ENCODE data around the gene PRR7. TPM values are rescaled to one million over a fixed set of nuclear protein-coding genes. Genes with fewer than 3 reads are reported as not detected.
A peak's percentile ranks its signal among the peaks of the same experiment; 100 is the strongest.

Gene PRR7
- total RNA-seq, 1 donor from 2014 or later, result 13.1 TPM

DNA sequence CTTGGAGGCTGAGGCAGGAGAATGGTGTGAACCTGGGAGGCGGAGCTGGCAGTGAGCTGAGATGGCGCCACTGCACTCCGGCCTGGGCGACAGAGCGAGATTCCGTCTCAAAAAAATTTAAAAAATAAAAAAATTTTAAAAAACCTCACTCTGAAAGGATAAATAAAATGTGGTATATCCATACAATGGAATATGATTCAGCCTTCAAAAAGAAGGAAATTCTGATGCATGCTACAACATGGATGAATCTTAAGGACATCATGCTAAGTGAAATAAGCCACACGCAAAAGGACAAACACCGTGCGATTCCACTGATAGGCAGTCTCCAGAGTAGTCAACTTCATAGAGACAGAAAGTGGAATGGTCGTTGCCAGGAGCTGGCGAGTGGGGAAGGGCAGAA is 18.4 kb downstream of the PRR7 start:
- no peak for TF ChIP-seq CTCF (IDR thresholded peaks at IDR 0.05; ENCODE audit: unreplicated experiment)
- no peaks in the 10 kb centered on the region for H3K9me3 Mint-ChIP-seq (ENCODE audit: low read depth)
- no peak overlapping the region for H3K4me3 Mint-ChIP-seq (ENCODE audit: low read depth)
- no peak for DNase-seq (ENCODE audit: low spot score, unreplicated experiment)
- H3K4me1 Mint-ChIP-seq (ENCODE audit: low read depth), result peaks cover 4% of the 10 kb centered on the region
- H3K27me3 Mint-ChIP-seq, result no peaks in the 10 kb centered on the region
- H3K36me3 Mint-ChIP-seq (ENCODE audit: insufficient read depth), result peaks cover 42% of the 10 kb centered on the region
- no peak overlapping the region for H3K27ac Mint-ChIP-seq

DNA sequence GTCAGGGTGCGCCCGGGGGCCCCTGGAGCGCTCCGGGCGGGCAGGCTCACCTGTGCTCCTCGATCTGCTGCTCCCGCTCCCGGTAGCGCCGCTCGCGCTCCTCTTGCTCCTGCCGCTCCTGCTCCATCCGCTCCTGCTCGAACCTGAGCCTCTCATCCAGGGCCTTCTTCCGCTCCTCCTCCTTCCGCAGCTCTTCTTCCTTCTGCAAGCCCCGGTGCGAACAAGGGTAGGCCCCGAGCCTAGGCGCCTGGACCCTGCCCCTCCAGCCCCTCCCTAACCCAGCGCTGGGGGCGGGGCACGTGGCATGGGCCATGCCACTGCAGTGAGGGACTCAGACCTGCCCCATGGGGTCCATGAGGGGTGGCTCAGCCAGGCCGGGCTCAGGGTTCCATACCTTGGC is 20.2 kb downstream of the PRR7 start:
- Mint-ChIP-seq H3K27ac (no peak overlapping the region), H3K9me3 (ENCODE audit: low read depth) (no peaks in the 10 kb centered on the region), H3K36me3 (ENCODE audit: insufficient read depth) (peaks cover 41% of the 10 kb centered on the region), H3K27me3 (no peaks in the 10 kb centered on the region), H3K4me3 (ENCODE audit: low read depth) (no peak overlapping the region), H3K4me1 (ENCODE audit: low read depth) (peaks cover 17% of the 10 kb centered on the region)
- no peak for DNase-seq (ENCODE audit: low spot score, unreplicated experiment)
- no peak for TF ChIP-seq CTCF (IDR thresholded peaks at IDR 0.05; ENCODE audit: unreplicated experiment)

DNA sequence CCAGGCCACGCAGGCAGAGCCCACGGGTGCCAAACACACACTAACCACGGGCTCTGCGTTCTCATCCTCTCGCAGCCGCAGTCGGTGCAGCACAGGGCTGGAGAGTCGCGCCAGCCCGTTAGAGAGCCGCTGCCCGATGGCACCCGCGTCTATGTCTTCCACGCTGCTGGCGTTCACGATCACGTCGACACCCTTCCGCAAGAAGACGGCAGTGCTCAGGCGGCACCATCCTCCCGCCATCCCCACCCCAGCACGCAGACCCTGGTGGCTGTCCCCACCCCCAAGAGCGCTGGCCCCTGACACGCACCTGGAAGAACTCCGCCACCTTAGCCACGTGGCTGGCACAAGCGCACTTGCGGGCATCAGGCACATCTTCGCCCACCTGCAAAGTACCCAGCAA is 20.8 kb downstream of the PRR7 start:
- DNase-seq (ENCODE audit: low spot score, unreplicated experiment), result no peak
- Mint-ChIP-seq H3K27me3 (no peaks in the 10 kb centered on the region), H3K27ac (peak overlapping the region; percentile 52), H3K9me3 (ENCODE audit: low read depth) (no peaks in the 10 kb centered on the region), H3K36me3 (ENCODE audit: insufficient read depth) (peaks cover 41% of the 10 kb centered on the region), H3K4me3 (ENCODE audit: low read depth) (no peak overlapping the region), H3K4me1 (ENCODE audit: low read depth) (peaks cover 21% of the 10 kb centered on the region)
- TF ChIP-seq CTCF (IDR thresholded peaks at IDR 0.05; ENCODE audit: unreplicated experiment), result no peak

- H3K27ac Mint-ChIP-seq, result peak overlapping the region; percentile 84
- DNase-seq (ENCODE audit: low spot score, unreplicated experiment), result no peak
- no peaks in the 10 kb centered on the region for H3K9me3 Mint-ChIP-seq (ENCODE audit: low read depth)
- H3K27me3 Mint-ChIP-seq, result no peaks in the 10 kb centered on the region
- peaks cover 36% of the 10 kb centered on the region for H3K36me3 Mint-ChIP-seq (ENCODE audit: insufficient read depth)
- H3K4me1 Mint-ChIP-seq (ENCODE audit: low read depth), result peaks cover 21% of the 10 kb centered on the region
- no peak overlapping the region for H3K4me3 Mint-ChIP-seq (ENCODE audit: low read depth)
- TF ChIP-seq CTCF (IDR thresholded peaks at IDR 0.05; ENCODE audit: unreplicated experiment), result no peak
These were observed 21.7 kb downstream of the PRR7 start for GRCh38 chr5:177468329-177468684.

DNA sequence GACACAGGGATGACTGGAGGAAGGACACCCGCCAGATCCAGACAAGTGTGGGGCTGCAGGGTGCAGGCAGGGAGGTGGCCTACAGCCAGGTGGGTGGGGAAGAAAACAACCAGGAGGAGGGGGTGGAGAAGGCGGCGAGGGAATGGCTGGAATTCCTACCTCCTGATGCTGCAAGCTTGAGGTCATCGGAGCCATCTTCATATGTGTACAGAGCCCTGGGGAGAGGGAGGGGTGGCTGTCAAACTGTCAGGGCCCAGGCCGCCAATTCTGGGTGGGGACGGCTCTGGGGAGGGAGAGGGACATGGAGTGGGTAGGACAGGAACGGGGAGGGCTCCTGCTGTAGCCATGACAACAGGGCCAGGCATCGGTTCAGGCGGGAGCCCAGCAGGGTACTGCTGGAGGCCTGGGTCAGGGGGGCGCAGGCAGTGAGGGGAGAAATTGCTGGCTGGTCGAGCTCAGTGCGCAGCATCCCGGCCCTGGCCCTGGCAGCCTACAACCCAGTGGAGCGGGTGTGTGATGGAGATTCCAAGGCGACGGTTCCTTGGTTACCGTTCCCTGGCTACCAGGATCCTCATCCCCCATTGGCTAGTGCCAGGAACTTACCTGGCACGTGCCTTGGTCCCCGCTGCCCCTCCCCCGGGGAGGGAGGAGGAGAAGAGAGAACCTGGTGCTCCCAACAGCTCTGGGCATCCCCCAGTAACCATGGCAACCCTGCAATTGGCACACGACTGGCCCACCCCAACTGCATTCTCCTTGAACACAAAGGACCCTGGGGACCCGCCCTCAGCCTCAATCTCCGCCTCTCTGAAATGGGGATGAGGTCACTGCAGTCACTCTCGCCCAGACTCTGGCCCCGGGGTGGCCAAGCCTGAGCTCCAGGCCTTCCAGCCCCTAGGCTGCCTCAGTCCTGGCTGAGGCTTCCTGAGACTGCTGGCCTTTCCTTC is 22.3 kb downstream of the PRR7 start:
- Mint-ChIP-seq H3K9me3 (ENCODE audit: low read depth) (no peaks in the 10 kb centered on the region), H3K4me1 (ENCODE audit: low read depth) (peaks cover 23% of the 10 kb centered on the region), H3K36me3 (ENCODE audit: insufficient read depth) (peaks cover 32% of the 10 kb centered on the region), H3K27me3 (no peaks in the 10 kb centered on the region), H3K4me3 (ENCODE audit: low read depth) (peak overlapping the region; percentile 16), H3K27ac (peak overlapping the region; percentile 84)
- no peak for TF ChIP-seq CTCF (IDR thresholded peaks at IDR 0.05; ENCODE audit: unreplicated experiment)
- no peak for DNase-seq (ENCODE audit: low spot score, unreplicated experiment)

All from progenitor cell of endocrine pancreas (in vitro differentiated cells).